ENCODE results near the gene TANGO2.
A peak's percentile ranks its signal among the peaks of the same experiment; 100 is the strongest.

TANGO2 gene

DNA sequence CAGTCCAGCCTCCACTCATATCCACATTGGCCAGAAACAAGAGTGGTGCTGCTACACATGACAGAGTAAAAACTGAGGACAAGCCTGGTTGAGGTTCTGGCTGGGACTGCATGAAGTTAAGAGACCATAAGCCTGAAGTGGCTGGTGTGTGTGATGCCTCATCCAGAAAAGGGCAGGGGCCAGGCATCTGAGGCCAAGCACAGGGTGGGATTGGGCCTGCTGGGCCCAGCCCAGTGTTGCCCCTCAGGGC is 29.6 kb upstream of the TANGO2 start:
- Histone ChIP-seq H3K9me3 (no peaks in the 10 kb centered on the region), H3K27me3 (no peaks in the 10 kb centered on the region), H3K36me3 (no peaks in the 10 kb centered on the region), H3K27ac (peak overlapping the region; percentile 97 to 98), H3K4me3 (no peak overlapping the region), H3K4me1 (peaks cover 9 to 89% (median 83%) of the 10 kb centered on the region in 4 donors)
- TF ChIP-seq, protein P1, sequence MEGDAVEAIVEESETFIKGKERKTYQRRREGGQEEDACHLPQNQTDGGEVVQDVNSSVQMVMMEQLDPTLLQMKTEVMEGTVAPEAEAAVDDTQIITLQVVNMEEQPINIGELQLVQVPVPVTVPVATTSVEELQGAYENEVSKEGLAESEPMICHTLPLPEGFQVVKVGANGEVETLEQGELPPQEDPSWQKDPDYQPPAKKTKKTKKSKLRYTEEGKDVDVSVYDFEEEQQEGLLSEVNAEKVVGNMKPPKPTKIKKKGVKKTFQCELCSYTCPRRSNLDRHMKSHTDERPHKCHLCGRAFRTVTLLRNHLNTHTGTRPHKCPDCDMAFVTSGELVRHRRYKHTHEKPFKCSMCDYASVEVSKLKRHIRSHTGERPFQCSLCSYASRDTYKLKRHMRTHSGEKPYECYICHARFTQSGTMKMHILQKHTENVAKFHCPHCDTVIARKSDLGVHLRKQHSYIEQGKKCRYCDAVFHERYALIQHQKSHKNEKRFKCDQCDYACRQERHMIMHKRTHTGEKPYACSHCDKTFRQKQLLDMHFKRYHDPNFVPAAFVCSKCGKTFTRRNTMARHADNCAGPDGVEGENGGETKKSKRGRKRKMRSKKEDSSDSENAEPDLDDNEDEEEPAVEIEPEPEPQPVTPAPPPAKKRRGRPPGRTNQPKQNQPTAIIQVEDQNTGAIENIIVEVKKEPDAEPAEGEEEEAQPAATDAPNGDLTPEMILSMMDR (IDR thresholded peaks at IDR 0.05), result no peak
- DNase-seq, result peak in 1 of 2 donors; percentile 44
- intact Hi-C loops (cut with DNase I; ENCODE audit: low total_unique reads), result no loop called here

DNA sequence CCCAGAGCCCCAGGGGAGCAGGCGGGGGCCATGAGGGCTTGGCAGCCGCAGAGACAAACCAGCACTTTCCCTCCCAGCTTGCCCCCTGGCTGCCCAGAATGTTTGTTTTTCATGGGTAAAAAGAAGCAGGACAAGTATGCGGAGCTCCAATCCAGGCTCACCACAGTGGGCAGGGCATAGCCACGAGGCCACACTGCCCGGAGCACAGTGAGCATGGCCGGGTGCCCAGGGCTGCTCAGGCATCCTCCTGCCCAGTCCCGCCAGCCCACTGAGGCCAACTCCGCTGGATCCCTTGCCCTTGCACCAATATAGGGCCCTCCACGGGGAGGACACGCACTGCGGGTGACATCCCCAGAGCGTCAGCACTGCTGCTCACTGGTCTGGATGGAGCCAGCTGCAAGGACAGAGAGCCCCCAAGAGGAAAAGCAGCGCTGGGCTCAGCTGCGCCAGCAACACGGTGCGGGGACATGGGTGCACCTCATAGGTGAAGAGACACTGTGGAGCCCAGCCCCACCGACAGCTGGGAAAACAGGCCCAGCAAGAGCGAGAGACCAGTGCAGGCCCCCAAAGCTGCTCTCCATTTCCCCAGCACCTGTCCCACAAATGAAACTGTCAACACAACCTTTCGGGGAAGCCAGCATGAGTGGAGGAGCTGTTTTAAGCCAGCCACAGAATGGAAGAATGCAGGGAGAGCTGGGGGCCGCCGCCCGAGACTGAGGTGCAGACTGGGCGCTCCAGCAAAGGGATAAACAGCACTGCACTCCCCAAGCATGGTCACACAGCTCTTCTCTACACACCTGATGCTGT is 29.1 kb upstream of the TANGO2 start:
- TF ChIP-seq, protein P1 (IDR thresholded peaks at IDR 0.05), result peak in 1 of 2 experiments; percentile 11
- intact Hi-C loops (cut with DNase I; ENCODE audit: low total_unique reads), result no loop called here
- DNase-seq, result peak; percentile 52 to 94
- H3K9me3 ChIP-seq, result no peaks in the 10 kb centered on the region
- H3K27me3 ChIP-seq, result no peaks in the 10 kb centered on the region
- H3K4me3 ChIP-seq, result no peak overlapping the region
- no peaks in the 10 kb centered on the region for H3K36me3 ChIP-seq
- H3K4me1 ChIP-seq, result peaks cover 8 to 93% (median 87%) of the 10 kb centered on the region in 4 donors
- H3K27ac ChIP-seq, result peak overlapping the region; percentile 97 to 98

DNA sequence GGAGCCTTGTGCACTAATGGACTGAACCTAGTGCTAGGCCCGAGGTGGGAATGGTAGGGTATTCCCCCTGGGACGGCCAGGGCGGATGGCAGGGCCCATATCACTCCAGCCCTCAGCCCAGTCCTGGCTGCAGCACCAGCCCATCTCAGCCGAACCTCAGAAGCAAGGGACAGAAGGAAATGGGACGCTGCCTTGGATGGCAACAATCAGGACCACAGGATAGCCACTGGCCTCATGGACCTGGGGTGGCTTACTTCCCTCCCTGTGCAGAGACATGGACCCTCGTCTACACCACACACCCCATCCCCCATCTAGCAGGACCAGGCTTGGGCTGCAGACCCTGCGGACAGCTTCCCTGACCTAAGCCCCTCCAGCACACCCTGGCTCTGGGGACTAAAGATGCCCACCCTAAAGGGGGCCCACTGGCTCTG is 28.4 kb upstream of the TANGO2 start:
- no peaks in the 10 kb centered on the region for H3K27me3 ChIP-seq
- H3K4me1 ChIP-seq, result peaks cover 8 to 95% (median 90%) of the 10 kb centered on the region in 4 donors
- no peaks in the 10 kb centered on the region for H3K9me3 ChIP-seq
- no peaks in the 10 kb centered on the region for H3K36me3 ChIP-seq
- TF ChIP-seq, protein P1 (IDR thresholded peaks at IDR 0.05), result no peak
- peak overlapping the region; percentile 97 to 98 for H3K27ac ChIP-seq
- intact Hi-C loops (cut with DNase I; ENCODE audit: low total_unique reads), result no loop called here
- DNase-seq, result peak in 1 of 2 donors; percentile 59
- no peak overlapping the region for H3K4me3 ChIP-seq

DNA sequence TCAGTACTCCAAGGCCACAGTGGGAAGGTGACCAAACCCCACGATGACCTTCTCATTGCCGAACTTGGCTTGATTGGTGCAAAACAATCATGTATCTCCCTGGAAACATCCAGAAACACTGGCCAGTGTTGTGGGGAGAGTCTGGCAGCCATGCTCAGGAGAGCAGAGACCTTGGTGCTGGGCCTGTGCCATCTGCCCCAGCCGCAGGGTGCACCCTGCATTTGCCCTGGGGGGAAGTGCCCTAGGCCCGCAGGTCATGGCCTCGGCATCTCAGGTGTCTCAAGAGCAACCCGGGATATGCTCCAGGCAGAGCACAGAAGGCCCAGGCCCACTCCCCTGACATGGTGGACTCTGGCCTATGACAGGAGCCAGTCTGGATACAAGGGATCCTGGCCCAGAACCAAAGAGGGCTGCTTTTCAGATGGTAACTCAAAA is 28.0 kb upstream of the TANGO2 start:
- peak overlapping the region; percentile 97 to 98 for H3K27ac ChIP-seq

DNA sequence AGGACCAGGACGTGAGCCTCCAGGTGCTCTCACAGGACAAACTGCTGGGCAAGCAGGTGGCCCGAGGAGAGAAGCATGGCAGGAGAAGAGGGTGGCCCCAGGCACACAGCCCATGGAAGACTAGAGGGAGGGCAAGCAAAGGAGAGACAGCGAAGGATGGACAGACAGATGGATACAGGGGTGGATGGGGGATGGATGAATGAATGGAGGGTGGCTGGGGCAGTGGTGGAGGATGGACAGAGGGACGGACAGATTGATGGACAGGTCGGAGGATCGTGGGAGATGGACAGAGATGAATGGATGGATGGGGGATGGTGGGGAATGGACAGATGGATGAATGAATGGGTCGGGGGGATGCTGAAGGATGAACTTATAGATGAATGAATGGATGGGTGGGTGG is 27.0 kb upstream of the TANGO2 start:
- DNase-seq, result no peak
- Histone ChIP-seq H3K27ac (peak overlapping the region; percentile 97 to 98), H3K27me3 (no peaks in the 10 kb centered on the region), H3K9me3 (no peaks in the 10 kb centered on the region), H3K4me3 (no peak overlapping the region), H3K4me1 (peaks cover 8 to 95% (median 89%) of the 10 kb centered on the region in 4 donors), H3K36me3 (no peaks in the 10 kb centered on the region)
- TF ChIP-seq, protein P1 (IDR thresholded peaks at IDR 0.05), result no peak
- intact Hi-C loops (cut with DNase I; ENCODE audit: low total_unique reads), result no loop called here

More for the DNA sequence above, 28.0 kb upstream of the TANGO2 start:
- TF ChIP-seq, protein P1 (IDR thresholded peaks at IDR 0.05), result no peak
- intact Hi-C loops (cut with DNase I; ENCODE audit: low total_unique reads), result no loop called here
- DNase-seq, result peak in 1 of 2 donors; percentile 57
- Histone ChIP-seq H3K27me3 (no peaks in the 10 kb centered on the region), H3K4me3 (no peak overlapping the region), H3K4me1 (peaks cover 8 to 95% (median 89%) of the 10 kb centered on the region in 4 donors), H3K9me3 (no peaks in the 10 kb centered on the region), H3K36me3 (no peaks in the 10 kb centered on the region)
